Panc1 (cell line): ENCODE data around the gene B3GAT3. TPM values are rescaled to one million over a fixed set of nuclear protein-coding genes. Genes with fewer than 3 reads are reported as not detected.
A peak's percentile ranks its signal among the peaks of the same experiment; 100 is the strongest.

Experiments
- ATAC-seq: fragments of 200-7000 bp; cut with Tn5 transposase; 2 replicates; pipeline ENCODE4 v1.9.1; 2020; ENCODE audit warnings: mild to moderate bottlenecking, moderate library complexity
- BruUV-seq: library from RNA; stranded (reverse); fragments of 400-500 nt; replicated peaks from 2 replicates; lab custom pipeline; 2021; lab: Mats Ljungman, UMichigan
- CTCF ChIA-PET: fragments of 300-600 bp; sonication (Branson Sonifier 250); formaldehyde crosslinking; loops from one replicate; lab custom pipeline; 2022; ENCODE audit warnings: antibody characterized with exemption; lab: Charles Lee
- POLR2A ChIA-PET: fragments of 300-600 bp; sonication (Branson Sonifier 250); formaldehyde crosslinking; loops from one replicate; lab custom pipeline; 2022; ENCODE audit warnings: antibody characterized with exemption; lab: Charles Lee
- DNase-seq: peaks from one replicate; pipeline ENCODE4 v3.0.0-alpha.2; 2010; ENCODE audit warnings: low read depth, low spot score
- H3K27ac ChIP-seq: 2 replicates; pipeline ENCODE4 v1.5.1; 2011; ENCODE audit warnings: mild to moderate bottlenecking, low read length, inconsistent platforms
- H3K27me3 ChIP-seq: fragments of 200-500 bp; sonication (Bioruptor generic); 2 replicates; pipeline ENCODE4 v1.6.0; 2014; ENCODE audit warnings: low read length, inconsistent platforms; ENCODE audit not compliant: control insufficient read depth, insufficient read depth
- H3K36me3 ChIP-seq: fragments of 200-500 bp; sonication (Bioruptor generic); 2 replicates; pipeline ENCODE4 v1.5.1; 2014; ENCODE audit warnings: inconsistent platforms, mild to moderate bottlenecking, low read length, moderate library complexity; ENCODE audit not compliant: control insufficient read depth, insufficient read depth
- H3K4me1 ChIP-seq: 2 replicates; pipeline ENCODE4 v1.5.1; 2011; ENCODE audit warnings: inconsistent platforms, mild to moderate bottlenecking, low read length, moderate library complexity; ENCODE audit not compliant: control insufficient read depth, insufficient read depth
- H3K4me3 ChIP-seq, 2 experiments: 2 replicates each; pipeline ENCODE4 v1.5.1; 2011 to 2012; ENCODE audit warnings: low read depth in 2 of 2, low read length in 2 of 2, mild to moderate bottlenecking in 2 of 2, inconsistent platforms in 1 of 2, moderate library complexity in 1 of 2
- H3K9me3 ChIP-seq: fragments of 200-500 bp; sonication (Bioruptor generic); 2 replicates; pipeline ENCODE4 v1.5.1; 2014; ENCODE audit warnings: low read depth, mild to moderate bottlenecking, inconsistent platforms, low read length, moderate library complexity; ENCODE audit not compliant: control insufficient read depth, insufficient read depth
- CTCF ChIP-seq: fragments of 450-650 bp; IDR thresholded peaks from 2 replicates; pipeline ENCODE4 v1.5.1; 2017; ENCODE audit warnings: mild to moderate bottlenecking
- POLR2AphosphoS5 ChIP-seq: IDR thresholded peaks from 2 replicates; pipeline ENCODE4 v1.6.1; 2012; ENCODE audit warnings: mild to moderate bottlenecking, low read depth, low read length, moderate library complexity
- SIN3A ChIP-seq: IDR thresholded peaks from 2 replicates; pipeline ENCODE4 v1.6.1; 2012; ENCODE audit warnings: low read depth, mild to moderate bottlenecking, low read length, moderate library complexity, borderline replicate concordance; ENCODE audit not compliant: insufficient read depth
- TCF7L2 ChIP-seq: IDR thresholded peaks from 2 replicates; pipeline ENCODE4 v1.6.1; 2011; ENCODE audit warnings: mild to moderate bottlenecking, low read depth, low read length, inconsistent platforms
- in situ Hi-C: cut with HindIII; loops from 2 replicates; pipeline ENCODE4 v1.10.0; 2016; ENCODE audit warnings: low sequenced_read_pairs, low pct_unique_long_range_greater_than_20kb
- intact Hi-C: fragments of 100-400 bp; cut with micrococcal nuclease; formaldehyde crosslinking; loops from one replicate; pipeline ENCODE4 v1.10.0; 2022; ENCODE audit not compliant: unreplicated experiment
- total RNA-seq: library from RNA; stranded (reverse); gene quantifications from one replicate; pipeline ENCODE4 v1.2.1, GENCODE V29; 2021; ENCODE audit not compliant: unreplicated experiment
- TF ChIP-seq, protein P1 (sequence below), 2 experiments: IDR thresholded peaks; 2 replicates each; pipeline ENCODE4 v1.6.1; 2011 to 2012; ENCODE audit warnings: low read depth in 2 of 2, control low read depth in 1 of 2, low read length in 1 of 2, mild to moderate bottlenecking in 1 of 2, moderate library complexity in 1 of 2; ENCODE audit not compliant: insufficient read depth in 1 of 2

The B3GAT3 gene
- total RNA-seq, 1 experiment from 2014 or later = 68.2 TPM

- BruUV-seq = no TSS peak
- DNase-seq (no peak), ATAC-seq (no peak)
- ChIA-PET POLR2A (interaction anchor here (0.5 to 2.1 kb wide), 3 partner anchors 8 to 66 kb away, joined by 3 to 4 read pairs (median 3); partner anchors contain the start of gene MTA2), CTCF (no interaction called here)
- peak overlapping the region; percentile 99 for H3K27ac ChIP-seq
- H3K27me3 ChIP-seq = no peaks in the 10 kb centered on the region
- in situ Hi-C loops = no loop called here
- TF ChIP-seq, protein P1, sequence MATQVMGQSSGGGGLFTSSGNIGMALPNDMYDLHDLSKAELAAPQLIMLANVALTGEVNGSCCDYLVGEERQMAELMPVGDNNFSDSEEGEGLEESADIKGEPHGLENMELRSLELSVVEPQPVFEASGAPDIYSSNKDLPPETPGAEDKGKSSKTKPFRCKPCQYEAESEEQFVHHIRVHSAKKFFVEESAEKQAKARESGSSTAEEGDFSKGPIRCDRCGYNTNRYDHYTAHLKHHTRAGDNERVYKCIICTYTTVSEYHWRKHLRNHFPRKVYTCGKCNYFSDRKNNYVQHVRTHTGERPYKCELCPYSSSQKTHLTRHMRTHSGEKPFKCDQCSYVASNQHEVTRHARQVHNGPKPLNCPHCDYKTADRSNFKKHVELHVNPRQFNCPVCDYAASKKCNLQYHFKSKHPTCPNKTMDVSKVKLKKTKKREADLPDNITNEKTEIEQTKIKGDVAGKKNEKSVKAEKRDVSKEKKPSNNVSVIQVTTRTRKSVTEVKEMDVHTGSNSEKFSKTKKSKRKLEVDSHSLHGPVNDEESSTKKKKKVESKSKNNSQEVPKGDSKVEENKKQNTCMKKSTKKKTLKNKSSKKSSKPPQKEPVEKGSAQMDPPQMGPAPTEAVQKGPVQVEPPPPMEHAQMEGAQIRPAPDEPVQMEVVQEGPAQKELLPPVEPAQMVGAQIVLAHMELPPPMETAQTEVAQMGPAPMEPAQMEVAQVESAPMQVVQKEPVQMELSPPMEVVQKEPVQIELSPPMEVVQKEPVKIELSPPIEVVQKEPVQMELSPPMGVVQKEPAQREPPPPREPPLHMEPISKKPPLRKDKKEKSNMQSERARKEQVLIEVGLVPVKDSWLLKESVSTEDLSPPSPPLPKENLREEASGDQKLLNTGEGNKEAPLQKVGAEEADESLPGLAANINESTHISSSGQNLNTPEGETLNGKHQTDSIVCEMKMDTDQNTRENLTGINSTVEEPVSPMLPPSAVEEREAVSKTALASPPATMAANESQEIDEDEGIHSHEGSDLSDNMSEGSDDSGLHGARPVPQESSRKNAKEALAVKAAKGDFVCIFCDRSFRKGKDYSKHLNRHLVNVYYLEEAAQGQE (IDR thresholded peaks at IDR 0.05; ENCODE audit: insufficient read depth in 1 of 2, low read depth in 2 of 2, low read length in 1 of 2) = no peak
- TF ChIP-seq POLR2AphosphoS5 (0 out of 2 replicates have a peak, but pooled peaks have one; percentile 15), TCF7L2 (no peak)
- peaks cover 6% of the 10 kb centered on the region for H3K36me3 ChIP-seq
- intact Hi-C loops = no loop called here
- H3K9me3 ChIP-seq = no peaks in the 10 kb centered on the region
- H3K4me3 ChIP-seq = peak overlapping the region in 1 of 2 experiments; percentile 94; a peak in 3 of 4 replicates
- H3K4me1 ChIP-seq = peaks cover 25% of the 10 kb centered on the region
These were observed 45.7 kb upstream of the B3GAT3 start for GRCh38 chr11:62667460-62667859.

DNA sequence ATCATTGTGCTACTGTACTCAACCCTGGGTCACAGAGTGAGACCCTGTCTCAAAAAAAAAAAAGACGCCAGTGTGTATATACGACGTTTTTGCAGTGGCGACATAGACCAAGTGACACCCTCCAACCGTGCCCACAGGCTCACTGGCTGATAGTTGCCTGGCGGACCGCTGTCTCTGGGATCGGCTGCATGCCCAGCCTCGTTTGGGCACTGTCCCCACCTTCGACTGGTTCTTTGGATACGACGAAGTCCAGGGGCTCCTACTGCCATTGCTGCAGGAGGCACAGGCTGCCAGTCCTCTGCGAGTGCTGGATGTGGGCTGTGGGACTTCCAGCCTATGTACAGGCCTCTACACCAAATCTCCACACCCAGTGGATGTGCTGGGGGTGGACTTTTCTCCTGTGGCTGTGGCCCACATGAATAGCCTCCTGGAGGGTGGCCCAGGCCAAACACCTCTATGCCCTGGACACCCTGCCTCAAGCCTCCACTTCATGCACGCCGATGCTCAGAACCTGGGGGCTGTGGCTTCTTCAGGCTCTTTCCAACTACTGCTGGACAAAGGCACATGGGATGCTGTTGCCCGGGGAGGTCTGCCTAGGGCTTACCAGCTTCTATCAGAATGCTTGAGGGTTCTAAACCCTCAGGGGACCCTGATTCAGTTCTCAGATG lies 44.6 kb upstream of the B3GAT3 start:
- in situ Hi-C loops (no loop called here), intact Hi-C loops (no loop called here)
- peak overlapping the region; percentile 99 for H3K27ac ChIP-seq
- peaks cover 25% of the 10 kb centered on the region for H3K4me1 ChIP-seq
- H3K9me3 ChIP-seq = no peaks in the 10 kb centered on the region
- no peak for DNase-seq
- peak overlapping the region; percentile 94 to 96 for H3K4me3 ChIP-seq
- CTCF ChIA-PET = interaction anchor here (0.6 to 0.7 kb wide), 2 partner anchors 14 to 19 kb away, joined by 3 to 7 read pairs; no protein-coding TSS in a partner anchor
- TF ChIP-seq TCF7L2 = no peak
- no peak for TF ChIP-seq CTCF
- TF ChIP-seq SIN3A = 0 out of 2 replicates have a peak, but pooled peaks have one; percentile 46
- TF ChIP-seq, protein P1 (IDR thresholded peaks at IDR 0.05; ENCODE audit: insufficient read depth in 1 of 2, low read depth in 2 of 2, low read length in 1 of 2) = no peak
- peak; percentile 29 for TF ChIP-seq POLR2AphosphoS5
- no TSS peak for BruUV-seq
- no peaks in the 10 kb centered on the region for H3K27me3 ChIP-seq
- POLR2A ChIA-PET = interaction anchor here (1.7 to 2.1 kb wide), 2 partner anchors 11 to 55 kb away, joined by 3 to 4 read pairs; no protein-coding TSS in a partner anchor
- no peak for ATAC-seq
- H3K36me3 ChIP-seq = peaks cover 7% of the 10 kb centered on the region
